Activated CD8-positive, alpha-beta memory T cell treated with anti-CD3 and anti-CD28 coated beads, Interleukin-2, amount 10 ng/mL, durations not matched to agents 7 days and 5 days (primary cell): ENCODE measurements around the gene BTN3A1. TPM values are rescaled to one million over a fixed set of nuclear protein-coding genes. Genes with fewer than 3 reads are reported as not detected.
"Not testable (repeated sequence)": the region's sequence is repeated elsewhere in the genome, so short reads cannot be mapped to it uniquely, and the experiment has no call there.

ENCODE experiments used
- ATAC-seq: fragments of 150-1000 bp; cut with Tn5 transposase; one replicate; pipeline ENCODE4 v1.10.0; 2021; ENCODE audit warnings: moderate library complexity
- CTCF ChIA-PET: fragments of 350-600 bp; sonication (Branson Sonifier 250); formaldehyde crosslinking; loops from one replicate; lab custom pipeline; 2021; ENCODE audit warnings: antibody characterized with exemption; lab: Charles Lee
- DNase-seq: peaks from one replicate; pipeline ENCODE4 v3.0.0-alpha.2; 2020
- H3K27ac Mint-ChIP-seq: one replicate; pipeline ENCODE4 v1.8.0; 2021; ENCODE audit warnings: mild to moderate bottlenecking, mixed read lengths
- H3K27me3 Mint-ChIP-seq: one replicate; pipeline ENCODE4 v1.8.0; 2021; ENCODE audit warnings: mixed read lengths
- H3K36me3 Mint-ChIP-seq: one replicate; pipeline ENCODE4 v1.8.0; 2021; ENCODE audit warnings: mild to moderate bottlenecking, mixed read lengths
- H3K4me1 Mint-ChIP-seq: one replicate; pipeline ENCODE4 v1.8.0; 2021; ENCODE audit warnings: mixed read lengths
- H3K4me3 Mint-ChIP-seq: one replicate; pipeline ENCODE4 v1.8.0; 2021; ENCODE audit warnings: mild to moderate bottlenecking, moderate library complexity, mixed read lengths
- H3K9me3 Mint-ChIP-seq: one replicate; pipeline ENCODE4 v1.8.0; 2022; ENCODE audit warnings: low read depth, mixed read lengths
- total RNA-seq, 2 experiments: library from RNA; stranded (reverse); gene quantifications; one replicate each; pipeline ENCODE4 v1.2.3, GENCODE V29; 2021

The BTN3A1 gene
- total RNA-seq, 2 experiments from 2014 or later: 47.6 to 64.7 TPM

- H3K27ac Mint-ChIP-seq: no peak overlapping the region
- no peaks in the 10 kb centered on the region for H3K27me3 Mint-ChIP-seq
- H3K4me1 Mint-ChIP-seq: peaks cover 49% of the 10 kb centered on the region
- DNase-seq (no peak), ATAC-seq (no peak)
- peaks cover 50% of the 10 kb centered on the region for H3K36me3 Mint-ChIP-seq
- H3K9me3 Mint-ChIP-seq: no peaks in the 10 kb centered on the region
- H3K4me3 Mint-ChIP-seq: peak overlapping the region; percentile 39
- CTCF ChIA-PET: interaction anchor here (1.1 kb wide), 1 partner anchor 15 kb away, joined by 3 read pairs; no protein-coding TSS in a partner anchor
Measured at GRCh38 chr6:26404546-26404945, 2.5 kb downstream of the BTN3A1 start.

- no peak overlapping the region for H3K27ac Mint-ChIP-seq
- H3K36me3 Mint-ChIP-seq: peaks cover 74% of the 10 kb centered on the region
- H3K27me3 Mint-ChIP-seq: no peaks in the 10 kb centered on the region
- no peak for ATAC-seq
- no peak overlapping the region for H3K4me3 Mint-ChIP-seq
- peaks cover 27% of the 10 kb centered on the region for H3K4me1 Mint-ChIP-seq
- CTCF ChIA-PET: no interaction called here
- DNase-seq: no peak
- no peaks in the 10 kb centered on the region for H3K9me3 Mint-ChIP-seq
Measured at GRCh38 chr6:26408828-26409730, 7.0 kb downstream of the BTN3A1 start.

GRCh38 chr6:26411751-26412150, 9.7 kb downstream of the BTN3A1 start:
- Mint-ChIP-seq H3K27me3 (no peaks in the 10 kb centered on the region), H3K27ac (no peak overlapping the region), H3K9me3 (peaks cover 9% of the 10 kb centered on the region), H3K4me1 (peaks cover 8% of the 10 kb centered on the region), H3K4me3 (no peak overlapping the region), H3K36me3 (peaks cover 74% of the 10 kb centered on the region)
- ATAC-seq: no peak
- CTCF ChIA-PET: interaction anchor here (1.3 kb wide), 1 partner anchor 8 kb away, joined by 3 read pairs; no protein-coding TSS in a partner anchor
- no peak for DNase-seq

- H3K9me3 Mint-ChIP-seq: peaks cover 12% of the 10 kb centered on the region
- H3K27ac Mint-ChIP-seq: no peak overlapping the region
- no peak for ATAC-seq
Measured at GRCh38 chr6:26412228-26412627, 10.2 kb downstream of the BTN3A1 start.

GRCh38 chr6:26412954-26413353, 10.9 kb downstream of the BTN3A1 start:
- Mint-ChIP-seq H3K36me3 (peaks cover 71% of the 10 kb centered on the region), H3K4me1 (no peaks in the 10 kb centered on the region), H3K27ac (no peak overlapping the region), H3K9me3 (peaks cover 17% of the 10 kb centered on the region), H3K27me3 (no peaks in the 10 kb centered on the region), H3K4me3 (no peak overlapping the region)
- ATAC-seq (no peak), DNase-seq (no peak)
- CTCF ChIA-PET: no interaction called here

More at GRCh38 chr6:26412228-26412627, 10.2 kb downstream of the BTN3A1 start:
- no peaks in the 10 kb centered on the region for H3K27me3 Mint-ChIP-seq
- no peak overlapping the region for H3K4me3 Mint-ChIP-seq
- no peak for DNase-seq
- H3K36me3 Mint-ChIP-seq: peaks cover 72% of the 10 kb centered on the region
- H3K4me1 Mint-ChIP-seq: peaks cover 4% of the 10 kb centered on the region
- CTCF ChIA-PET: interaction anchor here (1.3 kb wide), 1 partner anchor 8 kb away, joined by 3 read pairs; no protein-coding TSS in a partner anchor

GRCh38 chr6:26414281-26414680, 12.2 kb downstream of the BTN3A1 start:
- Mint-ChIP-seq H3K27ac (no peak overlapping the region), H3K4me1 (no peaks in the 10 kb centered on the region), H3K27me3 (no peaks in the 10 kb centered on the region), H3K9me3 (peaks cover 20% of the 10 kb centered on the region), H3K36me3 (peaks cover 71% of the 10 kb centered on the region), H3K4me3 (no peak overlapping the region)
- CTCF ChIA-PET: no interaction called here
- ATAC-seq (no peak), DNase-seq (no peak)

GRCh38 chr6:26415036-26415614, 13.1 kb downstream of the BTN3A1 start:
- Mint-ChIP-seq H3K27ac (no peak overlapping the region), H3K36me3 (peaks cover 64% of the 10 kb centered on the region), H3K4me1 (no peaks in the 10 kb centered on the region), H3K27me3 (no peaks in the 10 kb centered on the region), H3K9me3 (peaks cover 20% of the 10 kb centered on the region), H3K4me3 (no peak overlapping the region)
- ATAC-seq: no peak
- CTCF ChIA-PET: no interaction called here
- DNase-seq: no peak

GRCh38 chr6:26415791-26416190, 13.7 kb downstream of the BTN3A1 start:
- Mint-ChIP-seq H3K4me3 (no peak overlapping the region), H3K4me1 (no peaks in the 10 kb centered on the region), H3K27me3 (no peaks in the 10 kb centered on the region), H3K27ac (no peak overlapping the region), H3K9me3 (peaks cover 20% of the 10 kb centered on the region), H3K36me3 (peaks cover 60% of the 10 kb centered on the region)
- no peak for ATAC-seq
- CTCF ChIA-PET: interaction anchor here (0.6 kb wide), 1 partner anchor 29 kb away, joined by 3 read pairs; no protein-coding TSS in a partner anchor
- DNase-seq: no peak

GRCh38 chr6:26416288-26416687, 14.2 kb downstream of the BTN3A1 start:
- Mint-ChIP-seq H3K36me3 (peaks cover 56% of the 10 kb centered on the region), H3K27me3 (no peaks in the 10 kb centered on the region), H3K9me3 (peaks cover 20% of the 10 kb centered on the region), H3K4me3 (no peak overlapping the region), H3K27ac (no peak overlapping the region), H3K4me1 (no peaks in the 10 kb centered on the region)
- DNase-seq (no peak), ATAC-seq (no peak)
- CTCF ChIA-PET: interaction anchor here (0.6 kb wide), 1 partner anchor 29 kb away, joined by 3 read pairs; no protein-coding TSS in a partner anchor

- ATAC-seq, H3K4me1 Mint-ChIP-seq, CTCF ChIA-PET: not testable (repeated sequence)
Measured at GRCh38 chr6:26418077-26418476, 16.0 kb downstream of the BTN3A1 start.

GRCh38 chr6:26418795-26419194, 16.7 kb downstream of the BTN3A1 start:
- CTCF ChIA-PET: interaction anchor here (0.9 kb wide), 1 partner anchor 14 kb away, joined by 3 read pairs; no protein-coding TSS in a partner anchor
- peaks cover 44% of the 10 kb centered on the region for H3K36me3 Mint-ChIP-seq
- not testable (repeated sequence) for DNase-seq, H3K4me3 Mint-ChIP-seq, H3K27ac Mint-ChIP-seq, H3K27me3 Mint-ChIP-seq, ATAC-seq
- H3K9me3 Mint-ChIP-seq: peaks cover 20% of the 10 kb centered on the region
- peaks cover 14% of the 10 kb centered on the region for H3K4me1 Mint-ChIP-seq

More at GRCh38 chr6:26418077-26418476, 16.0 kb downstream of the BTN3A1 start:
- peaks cover 49% of the 10 kb centered on the region for H3K36me3 Mint-ChIP-seq
- DNase-seq, H3K27ac Mint-ChIP-seq, H3K27me3 Mint-ChIP-seq, H3K4me3 Mint-ChIP-seq: not testable (repeated sequence)
- peaks cover 20% of the 10 kb centered on the region for H3K9me3 Mint-ChIP-seq

- peaks cover 28% of the 10 kb centered on the region for H3K4me1 Mint-ChIP-seq
- peaks cover 17% of the 10 kb centered on the region for H3K9me3 Mint-ChIP-seq
- peaks cover 39% of the 10 kb centered on the region for H3K36me3 Mint-ChIP-seq
- no peaks in the 10 kb centered on the region for H3K27me3 Mint-ChIP-seq
- CTCF ChIA-PET: interaction anchor here (0.7 to 1.6 kb wide), 4 partner anchors 13 to 112 kb away, joined by 3 to 4 read pairs (median 3); no protein-coding TSS in a partner anchor
- H3K4me3 Mint-ChIP-seq: no peak overlapping the region
- DNase-seq (no peak), ATAC-seq (peak; percentile 35)
- no peak overlapping the region for H3K27ac Mint-ChIP-seq
Measured at GRCh38 chr6:26420688-26421171, 18.7 kb downstream of the BTN3A1 start.
